Neuronal stem cell (in vitro differentiated cells): Measurements from ENCODE around the gene PRCP.

Experiments
- DNase-seq: peaks from one replicate; pipeline ENCODE4 v3.0.0-alpha.2; 2013; ENCODE audit warnings: low spot score
- H2AFZ ChIP-seq: one replicate; pipeline ENCODE4 v1.6.1; 2013; ENCODE audit warnings: mild to moderate bottlenecking, low read length, inconsistent platforms
- H2AK5ac ChIP-seq: 2 replicates; pipeline ENCODE4 v1.6.1; 2013; ENCODE audit warnings: low read depth, mild to moderate bottlenecking, inconsistent platforms, low read length, moderate library complexity, mixed read lengths
- H2BK120ac ChIP-seq: 2 replicates; pipeline ENCODE4 v1.6.1; 2013; ENCODE audit warnings: low read depth, mild to moderate bottlenecking, inconsistent platforms, low read length, moderate library complexity, mixed read lengths
- H2BK12ac ChIP-seq: one replicate; pipeline ENCODE4 v1.6.1; 2013; ENCODE audit warnings: low read length, inconsistent platforms
- H2BK15ac ChIP-seq: 2 replicates; pipeline ENCODE4 v1.6.1; 2013; ENCODE audit warnings: mild to moderate bottlenecking, low read length, inconsistent platforms, mixed read lengths
- H2BK5ac ChIP-seq: one replicate; pipeline ENCODE4 v1.6.1; 2013; ENCODE audit warnings: inconsistent platforms, mild to moderate bottlenecking, low read length, moderate library complexity
- H3K14ac ChIP-seq: one replicate; pipeline ENCODE4 v1.6.1; 2013; ENCODE audit warnings: low read length, inconsistent platforms
- H3K18ac ChIP-seq: 2 replicates; pipeline ENCODE4 v1.6.1; 2013; ENCODE audit warnings: low read length, inconsistent platforms
- H3K23ac ChIP-seq: 2 replicates; pipeline ENCODE4 v1.6.1; 2013; ENCODE audit warnings: low read depth, mild to moderate bottlenecking, mixed read lengths, low read length, inconsistent platforms; ENCODE audit not compliant: poor library complexity
- H3K27ac ChIP-seq: replicated peaks from 3 replicates; pipeline ENCODE4 v1.5.1; 2013; ENCODE audit warnings: low read length, inconsistent platforms
- H3K27me3 ChIP-seq, 3 experiments: 2 replicates each; pipeline ENCODE4 v1.6.1; 2013; ENCODE audit warnings: low read length in 3 of 3, mild to moderate bottlenecking in 2 of 3, inconsistent platforms in 1 of 3, low read depth in 1 of 3, mixed read lengths in 1 of 3, moderate library complexity in 1 of 3; ENCODE audit not compliant: control insufficient read depth in 3 of 3, insufficient read depth in 3 of 3
- H3K36me3 ChIP-seq, 2 donors: replicated peaks in 1 of 2; 2 replicates each; pipeline ENCODE4 v1.6.1; 2013; ENCODE audit warnings: low read length in 2 of 2; ENCODE audit not compliant: control insufficient read depth in 2 of 2, insufficient read depth in 2 of 2
- H3K4ac ChIP-seq: 2 replicates; pipeline ENCODE4 v1.6.1; 2013; ENCODE audit warnings: inconsistent platforms, mild to moderate bottlenecking, low read length, moderate library complexity
- H3K4me1 ChIP-seq, 2 donors: 1 replicate in 1 of 2; 2 replicates in 1 of 2; pipeline ENCODE4 v1.6.1; 2013; ENCODE audit warnings: low read length in 2 of 2, low read depth in 1 of 2; ENCODE audit not compliant: control insufficient read depth in 2 of 2, insufficient read depth in 1 of 2
- H3K4me2 ChIP-seq: one replicate; pipeline ENCODE4 v1.6.1; 2013; ENCODE audit warnings: mild to moderate bottlenecking, low read length, inconsistent platforms; ENCODE audit not compliant: insufficient read depth, poor library complexity, severe bottlenecking
- H3K4me3 ChIP-seq, 2 donors: 2 replicates each; pipeline ENCODE4 v1.5.1; 2013; ENCODE audit warnings: low read length in 2 of 2, mild to moderate bottlenecking in 2 of 2, inconsistent platforms in 1 of 2, moderate library complexity in 1 of 2
- H3K79me1 ChIP-seq: one replicate; pipeline ENCODE4 v1.6.1; 2013; ENCODE audit warnings: low read depth, mild to moderate bottlenecking, inconsistent platforms, low read length, moderate library complexity
- H3K9ac ChIP-seq: one replicate; pipeline ENCODE4 v1.6.1; 2013; ENCODE audit warnings: mild to moderate bottlenecking, low read depth, low read length, inconsistent platforms; ENCODE audit not compliant: poor library complexity
- H3K9me3 ChIP-seq, 2 donors: replicated peaks in 1 of 2; 2 replicates each; pipeline versions ENCODE3 to v1.6.1; 2013; ENCODE audit warnings: low read length in 2 of 2, mild to moderate bottlenecking in 2 of 2, inconsistent platforms in 1 of 2, low read depth in 1 of 2, mixed read lengths in 1 of 2, moderate library complexity in 1 of 2; ENCODE audit not compliant: control insufficient read depth in 2 of 2, insufficient read depth in 1 of 2
- H4K8ac ChIP-seq: one replicate; pipeline ENCODE4 v1.6.1; 2013; ENCODE audit warnings: low read depth, mild to moderate bottlenecking, inconsistent platforms, low read length, moderate library complexity
- H4K91ac ChIP-seq: one replicate; pipeline ENCODE4 v1.6.1; 2013; ENCODE audit warnings: low read length, low read depth, mild to moderate bottlenecking, inconsistent platforms; ENCODE audit not compliant: poor library complexity
- WGBS, 2 donors: extraction: QIAGEN DNeasy Blood & Tissue Kit; methylation state at CpG; one replicate each; pipeline ENCODE4 v1.1.7; 2013; ENCODE audit warnings: missing lambda C conversion rate in 2 of 2, mixed read lengths in 1 of 2; ENCODE audit not compliant: insufficient read length in 2 of 2, insufficient replicate concordance in 1 of 2; ENCODE audit errors: extremely low coverage in 2 of 2; 5-methylcytosine and 5-hydroxymethylcytosine counted together

Gene PRCP

DNA sequence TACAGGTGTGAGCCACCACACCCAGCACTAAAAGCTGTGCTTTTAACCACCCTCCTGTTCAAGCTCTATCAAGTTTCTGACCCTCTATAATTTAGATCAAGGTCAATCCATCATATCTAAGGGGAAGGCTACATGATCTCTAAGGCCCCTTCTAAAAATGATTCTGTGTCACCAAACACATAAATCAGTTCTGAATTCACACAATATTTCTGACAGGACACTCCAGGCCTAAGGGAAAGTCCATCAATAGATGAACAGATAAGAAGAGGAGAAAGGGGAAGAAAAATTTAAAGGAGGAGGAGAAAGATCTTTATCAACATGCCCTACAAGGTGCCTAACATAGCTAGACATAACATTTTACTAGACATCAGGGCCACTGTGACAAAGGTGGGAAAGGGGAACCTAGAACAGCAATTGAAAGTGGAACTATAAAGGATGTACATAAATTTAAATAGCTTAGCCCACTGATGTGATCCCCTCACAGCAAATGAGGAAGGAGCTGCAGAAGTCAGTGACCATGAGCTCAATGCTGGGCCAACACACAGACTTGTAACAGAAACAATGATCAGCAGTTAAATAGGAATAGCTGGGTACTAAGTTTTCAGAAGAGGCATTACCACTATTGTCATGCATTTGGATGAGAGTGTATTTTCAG is 4.7 kb downstream of the PRCP start:
- no peak overlapping the region for H2AFZ ChIP-seq
- H4K91ac ChIP-seq = no peak overlapping the region

DNA sequence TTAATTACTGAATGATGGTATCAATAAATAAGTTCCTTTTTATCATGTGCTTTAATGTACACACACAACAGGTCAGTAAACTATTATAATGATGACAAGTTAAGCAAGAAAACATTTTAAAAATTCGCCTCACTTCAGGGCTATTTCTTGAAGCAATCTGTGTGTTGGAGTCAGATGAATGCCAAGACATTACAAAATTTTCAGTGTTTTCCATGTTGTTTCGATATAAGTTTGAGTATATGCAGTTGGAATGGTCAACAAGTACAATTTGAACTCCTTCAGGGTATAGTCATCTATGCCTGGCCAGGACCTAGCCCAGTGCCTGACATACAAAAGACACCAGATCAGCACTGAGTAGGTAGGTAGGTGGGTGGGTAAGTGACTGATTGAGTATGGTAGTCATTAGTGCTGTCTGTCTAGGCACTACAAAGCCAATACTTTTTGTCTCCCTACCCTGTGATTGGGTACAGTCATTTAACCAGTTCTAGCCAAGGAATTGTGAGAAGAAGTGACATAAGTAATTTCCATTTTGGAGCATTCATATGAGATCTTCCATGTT is 7.5 kb downstream of the PRCP start:
- no peaks in the 10 kb centered on the region for H3K4me1 ChIP-seq
- WGBS, 2 donors = no CpG with 5 or more reads among the region's 2 CpGs
- H3K27ac ChIP-seq = no peak overlapping the region
- H3K9me3 ChIP-seq = no peaks in the 10 kb centered on the region
- no peaks in the 10 kb centered on the region for H3K79me1 ChIP-seq
- H3K9ac ChIP-seq = no peak overlapping the region
- no peaks in the 10 kb centered on the region for H3K27me3 ChIP-seq
- no peak overlapping the region for H3K23ac ChIP-seq
- no peak overlapping the region for H2BK120ac ChIP-seq
- H3K4me2 ChIP-seq = no peak overlapping the region
- H4K8ac ChIP-seq = no peak overlapping the region
- no peak overlapping the region for H3K18ac ChIP-seq
- H2BK5ac ChIP-seq = no peak overlapping the region
- H3K4me3 ChIP-seq = no peak overlapping the region
- no peak overlapping the region for H4K91ac ChIP-seq
- H2AFZ ChIP-seq = no peak overlapping the region
- no peak overlapping the region for H3K4ac ChIP-seq
- H2BK15ac ChIP-seq = no peak overlapping the region
- H2BK12ac ChIP-seq = no peak overlapping the region
- no peak overlapping the region for H2AK5ac ChIP-seq
- no peak for DNase-seq
- H3K36me3 ChIP-seq = no peaks in the 10 kb centered on the region
- no peak overlapping the region for H3K14ac ChIP-seq

More for the DNA sequence above, 4.7 kb downstream of the PRCP start:
- Histone ChIP-seq H3K27me3 (no peaks in the 10 kb centered on the region), H3K9me3 (no peaks in the 10 kb centered on the region), H3K79me1 (no peaks in the 10 kb centered on the region), H3K4me2 (no peak overlapping the region), H2AK5ac (no peak overlapping the region), H3K9ac (no peak overlapping the region), H2BK5ac (no peak overlapping the region), H3K18ac (no peak overlapping the region), H3K27ac (no peak overlapping the region), H3K36me3 (no peaks in the 10 kb centered on the region), H3K4ac (no peak overlapping the region), H4K8ac (no peak overlapping the region), H3K23ac (no peak overlapping the region), H3K4me1 (peaks cover 0 to 2% of the 10 kb centered on the region in 2 donors), H2BK12ac (no peak overlapping the region), H3K14ac (no peak overlapping the region), H3K4me3 (no peak overlapping the region), H2BK120ac (no peak overlapping the region), H2BK15ac (no peak overlapping the region)
- DNase-seq = no peak

DNA sequence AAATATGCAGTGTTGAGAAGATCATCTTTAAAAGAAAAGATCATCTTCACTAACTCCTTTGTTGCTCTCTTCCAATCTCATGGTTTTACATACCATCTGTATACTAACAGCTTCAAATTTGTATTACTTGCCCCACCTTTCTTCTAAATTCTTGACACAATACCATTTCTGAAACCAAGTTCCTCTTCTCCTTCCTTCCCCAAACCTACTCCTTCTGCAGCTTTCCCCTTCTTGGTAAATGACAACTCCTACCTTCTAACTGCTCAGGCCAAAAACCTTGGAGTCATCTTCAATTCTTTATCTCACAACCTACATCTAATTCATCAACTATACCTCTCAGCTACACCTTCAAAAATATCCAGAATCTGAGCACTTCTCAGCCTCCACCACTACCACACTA is 9.3 kb downstream of the PRCP start:
- Histone ChIP-seq H3K4me1 (no peaks in the 10 kb centered on the region), H3K4me3 (no peak overlapping the region), H4K8ac (no peak overlapping the region), H2BK120ac (no peak overlapping the region), H3K23ac (no peak overlapping the region), H3K9me3 (no peaks in the 10 kb centered on the region), H3K4me2 (no peak overlapping the region), H2BK15ac (no peak overlapping the region), H2BK12ac (no peak overlapping the region), H3K27me3 (no peaks in the 10 kb centered on the region), H2BK5ac (no peak overlapping the region), H2AK5ac (no peak overlapping the region), H3K14ac (no peak overlapping the region), H3K4ac (no peak overlapping the region), H3K18ac (no peak overlapping the region), H3K79me1 (no peaks in the 10 kb centered on the region), H3K9ac (no peak overlapping the region), H2AFZ (no peak overlapping the region), H3K27ac (no peak overlapping the region), H3K36me3 (no peaks in the 10 kb centered on the region), H4K91ac (no peak overlapping the region)
- DNase-seq = no peak

GRCh38 chr11:82890002-82890341 is 10.3 kb downstream of the PRCP start:
- no peak overlapping the region for H2BK120ac ChIP-seq
- no CpG with 5 or more reads among the region's 1 CpG for WGBS, 2 donors
- H3K4me1 ChIP-seq = no peaks in the 10 kb centered on the region
- DNase-seq = no peak
- no peak overlapping the region for H3K4ac ChIP-seq
- H2BK12ac ChIP-seq = no peak overlapping the region
- H3K9ac ChIP-seq = no peak overlapping the region
- H3K14ac ChIP-seq = no peak overlapping the region
- H3K36me3 ChIP-seq = no peaks in the 10 kb centered on the region
- no peak overlapping the region for H3K23ac ChIP-seq
- H4K91ac ChIP-seq = no peak overlapping the region
- no peak overlapping the region for H3K18ac ChIP-seq
- no peak overlapping the region for H2BK5ac ChIP-seq
- H2AK5ac ChIP-seq = no peak overlapping the region
- no peaks in the 10 kb centered on the region for H3K27me3 ChIP-seq
- no peak overlapping the region for H3K27ac ChIP-seq
- H3K4me2 ChIP-seq = no peak overlapping the region
- no peaks in the 10 kb centered on the region for H3K9me3 ChIP-seq
- H2BK15ac ChIP-seq = no peak overlapping the region
- H3K4me3 ChIP-seq = no peak overlapping the region
- H4K8ac ChIP-seq = no peak overlapping the region
- no peak overlapping the region for H2AFZ ChIP-seq
- no peaks in the 10 kb centered on the region for H3K79me1 ChIP-seq
